Gastrocnemius medialis (tissue), 4 donors: ENCODE results near the gene MCCD1. TPM values are rescaled to one million over a fixed set of nuclear protein-coding genes. Genes with fewer than 3 reads are reported as not detected.
A peak's percentile ranks its signal among the peaks of the same experiment; 100 is the strongest.

ENCODE experiments used
- ATAC-seq, 2 donors: fragments of 150-250 bp; one replicate each; pipeline ENCODE4 v1.9.1; 2016
- DNase-seq, 2 donors: peaks; one replicate each; pipeline ENCODE4 v3.0.0-alpha.2; 2019
- H3K27ac ChIP-seq, 4 donors: fragments of 200-600 bp; sonication (generic); 1 replicate in 1 of 4; 2 replicates in 3 of 4; pipeline ENCODE4 v1.5.1; 2016 to 2018; ENCODE audit warnings: mild to moderate bottlenecking in 2 of 4, moderate library complexity in 1 of 4
- H3K27me3 ChIP-seq, 3 donors: fragments of 200-600 bp; sonication (generic) in 2 of 3; 1 replicate in 1 of 3; 2 replicates in 2 of 3; pipeline versions ENCODE4 v1.5.1 to v1.6.0; 2016 to 2019; ENCODE audit warnings: mild to moderate bottlenecking in 1 of 3, moderate library complexity in 1 of 3
- H3K36me3 ChIP-seq, 2 donors: fragments of 200-600 bp; sonication (generic) in 1 of 2; one replicate each; pipeline ENCODE4 v1.5.1; 2017 to 2018
- H3K4me1 ChIP-seq, 2 donors: fragments of 200-600 bp; sonication (generic) in 1 of 2; one replicate each; pipeline ENCODE4 v1.5.1; 2016 to 2017; ENCODE audit warnings: mild to moderate bottlenecking in 2 of 2
- H3K4me3 ChIP-seq, 4 donors: fragments of 200-600 bp; sonication (generic) in 3 of 4; 1 replicate in 1 of 4; 2 replicates in 3 of 4; pipeline ENCODE4 v1.5.1; 2016 to 2019; ENCODE audit warnings: mild to moderate bottlenecking in 2 of 4
- H3K9me3 ChIP-seq, 3 donors: fragments of 200-600 bp; sonication (generic) in 2 of 3; 1 replicate in 1 of 3; 2 replicates in 2 of 3; pipeline ENCODE4 v1.5.1; 2016 to 2019
- POLR2A ChIP-seq, 2 donors: fragments of 450-650 bp; IDR thresholded peaks; one replicate each; pipeline ENCODE4 v1.6.1; 2017; ENCODE audit warnings: antibody characterized with exemption in 2 of 2, mild to moderate bottlenecking in 2 of 2, moderate library complexity in 2 of 2
- in situ Hi-C, 4 donors: fragments of 200-750 bp; cut with MboI; loops; one replicate each; pipeline versions ENCODE4 v1.15.0 to v1.8.0; 2017; ENCODE audit warnings: low sequenced_read_pairs in 4 of 4
- intact Hi-C: fragments of 100-400 bp; cut with DNase I; formaldehyde crosslinking; loops from one replicate; pipeline ENCODE4 v1.15.1; 2023; ENCODE audit warnings: low total_unique reads
- total RNA-seq, 4 donors: library from RNA; depleted of rRNA; stranded (reverse); fragments of >200 nt; gene quantifications; one replicate each; pipeline versions ENCODE4 v1.1.0 to v1.2.3, GENCODE V29; 2016
- TF ChIP-seq, protein P1 (sequence below), 5 experiments: fragments of 450-650 bp in 3 of 5; fragments of 200-600 bp in 2 of 5; sonication (generic) in 2 of 5; IDR thresholded peaks in 4 of 5; conservative IDR thresholded peaks in 1 of 5; 1 replicate in 4 of 5; 2 replicates in 1 of 5; pipeline ENCODE4 v1.5.1; 2016 to 2019; ENCODE audit warnings: antibody characterized with exemption in 5 of 5, mild to moderate bottlenecking in 3 of 5, moderate library complexity in 3 of 5

The MCCD1 gene
- total RNA-seq, 4 donors from 2014 or later, result not detected

DNA sequence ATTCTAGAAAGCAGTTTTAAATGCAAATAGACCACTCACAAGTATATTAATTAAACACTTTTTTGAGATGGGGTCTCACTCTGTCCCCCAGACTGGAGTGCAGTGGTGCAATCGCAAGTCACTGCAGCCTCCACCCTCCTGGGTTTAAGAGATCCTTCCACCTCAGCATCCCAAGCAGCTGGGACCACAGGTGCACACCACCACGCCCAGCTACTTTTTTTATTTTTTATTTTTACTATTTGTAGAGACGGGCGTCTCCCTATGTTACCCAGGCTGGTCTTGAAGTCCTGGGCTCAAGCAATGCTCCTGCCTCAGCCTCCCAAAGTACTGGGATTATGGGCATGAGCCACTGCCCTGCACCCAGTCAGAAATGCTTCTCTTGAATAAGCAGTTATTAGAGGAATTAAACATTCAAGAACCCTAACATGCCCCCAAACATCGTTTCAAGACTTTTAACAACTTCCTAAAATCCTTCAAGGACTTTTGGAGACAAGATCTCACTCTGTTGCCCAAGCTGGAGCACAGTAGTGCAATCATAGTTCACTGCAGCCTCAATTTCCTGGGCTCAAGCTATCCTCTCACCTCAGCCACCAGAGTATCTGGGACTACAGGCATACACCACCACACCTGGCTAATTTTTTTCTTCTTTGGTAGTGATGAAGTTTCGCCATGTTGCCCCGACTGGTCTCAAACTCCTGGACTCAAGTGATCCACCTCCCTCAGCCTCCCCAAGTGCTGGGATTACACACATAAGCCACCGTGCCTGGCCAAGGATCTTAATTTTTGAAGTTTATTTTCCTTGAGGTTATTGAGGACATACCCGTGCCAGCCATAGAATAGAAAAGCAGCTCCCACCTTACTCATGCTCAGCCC lies 3.2 kb downstream of the MCCD1 start:
- in situ Hi-C loops, result loop anchor here in 1 of 4 donors (25.0 kb wide), 1 partner anchor 655 kb away; the partner anchor contains the start of genes AGER, AGPAT1, GPSM3 and PBX2
- Histone ChIP-seq H3K27me3 (no peaks in the 10 kb centered on the region), H3K4me1 (no peaks in the 10 kb centered on the region), H3K9me3 (no peaks in the 10 kb centered on the region), H3K36me3 (peaks cover 4 to 75% of the 10 kb centered on the region in 2 donors), H3K27ac (no peak overlapping the region), H3K4me3 (no peak overlapping the region)
- TF ChIP-seq POLR2A (IDR thresholded peaks at IDR 0.05), result no peak
- TF ChIP-seq, protein P1, sequence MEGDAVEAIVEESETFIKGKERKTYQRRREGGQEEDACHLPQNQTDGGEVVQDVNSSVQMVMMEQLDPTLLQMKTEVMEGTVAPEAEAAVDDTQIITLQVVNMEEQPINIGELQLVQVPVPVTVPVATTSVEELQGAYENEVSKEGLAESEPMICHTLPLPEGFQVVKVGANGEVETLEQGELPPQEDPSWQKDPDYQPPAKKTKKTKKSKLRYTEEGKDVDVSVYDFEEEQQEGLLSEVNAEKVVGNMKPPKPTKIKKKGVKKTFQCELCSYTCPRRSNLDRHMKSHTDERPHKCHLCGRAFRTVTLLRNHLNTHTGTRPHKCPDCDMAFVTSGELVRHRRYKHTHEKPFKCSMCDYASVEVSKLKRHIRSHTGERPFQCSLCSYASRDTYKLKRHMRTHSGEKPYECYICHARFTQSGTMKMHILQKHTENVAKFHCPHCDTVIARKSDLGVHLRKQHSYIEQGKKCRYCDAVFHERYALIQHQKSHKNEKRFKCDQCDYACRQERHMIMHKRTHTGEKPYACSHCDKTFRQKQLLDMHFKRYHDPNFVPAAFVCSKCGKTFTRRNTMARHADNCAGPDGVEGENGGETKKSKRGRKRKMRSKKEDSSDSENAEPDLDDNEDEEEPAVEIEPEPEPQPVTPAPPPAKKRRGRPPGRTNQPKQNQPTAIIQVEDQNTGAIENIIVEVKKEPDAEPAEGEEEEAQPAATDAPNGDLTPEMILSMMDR (IDR thresholded peaks at IDR 0.05 in 4 of 5, conservative IDR thresholded peaks at IDR 0.05 in 1 of 5), result no peak
- intact Hi-C loops, result no loop called here
- ATAC-seq (no peak), DNase-seq (no peak)

DNA sequence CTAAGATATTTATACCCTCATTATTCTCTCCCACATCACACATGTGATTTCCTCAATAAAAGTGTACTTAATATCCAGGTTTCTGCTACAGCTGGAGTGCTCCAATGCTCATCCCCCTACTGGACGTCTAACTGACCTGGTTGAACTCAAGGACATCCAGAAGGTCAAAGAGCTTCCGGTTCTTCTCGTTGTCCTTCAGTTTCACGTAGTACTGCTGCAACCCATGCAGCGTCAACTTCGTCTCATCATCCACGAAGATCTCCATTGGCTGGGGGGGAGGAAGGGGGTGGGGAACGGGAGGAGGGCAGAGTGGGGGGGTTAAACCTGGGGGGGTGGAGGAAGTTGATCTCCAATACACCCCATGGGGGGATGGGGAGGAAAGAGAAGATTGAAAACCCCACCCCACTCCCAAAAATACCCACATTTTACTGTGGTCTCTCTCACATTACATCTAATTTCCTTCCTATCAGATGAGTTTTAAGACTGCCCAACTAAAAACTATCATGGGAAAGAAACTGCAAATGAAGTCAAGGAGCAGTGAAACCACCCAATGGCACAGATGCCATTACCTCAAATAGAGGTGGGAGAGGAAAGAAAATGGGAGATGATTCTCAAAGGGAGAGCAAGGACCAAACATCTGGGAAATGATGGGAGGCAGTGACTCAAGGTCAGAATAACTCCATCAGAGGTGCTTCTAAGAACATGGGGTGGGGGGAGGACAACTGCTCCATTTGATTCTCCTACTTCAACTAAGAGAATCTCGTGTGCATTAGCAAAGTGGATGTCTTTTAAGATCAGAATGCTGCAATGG lies 4.1 kb downstream of the MCCD1 start:
- Histone ChIP-seq H3K27me3 (no peaks in the 10 kb centered on the region), H3K4me1 (no peaks in the 10 kb centered on the region), H3K4me3 (no peak overlapping the region), H3K9me3 (no peaks in the 10 kb centered on the region), H3K27ac (peak overlapping the region in 1 of 4 donors; percentile 27), H3K36me3 (peaks cover 4 to 83% of the 10 kb centered on the region in 2 donors)
- DNase-seq (no peak), ATAC-seq (no peak)
- in situ Hi-C loops (loop anchor here in 1 of 4 donors (25.0 kb wide), 1 partner anchor 654 kb away; the partner anchor contains the start of genes AGER, AGPAT1, GPSM3 and PBX2), intact Hi-C loops (no loop called here)
- TF ChIP-seq POLR2A (IDR thresholded peaks at IDR 0.05), result no peak
- TF ChIP-seq, protein P1 (IDR thresholded peaks at IDR 0.05 in 4 of 5, conservative IDR thresholded peaks at IDR 0.05 in 1 of 5), result no peak

DNA sequence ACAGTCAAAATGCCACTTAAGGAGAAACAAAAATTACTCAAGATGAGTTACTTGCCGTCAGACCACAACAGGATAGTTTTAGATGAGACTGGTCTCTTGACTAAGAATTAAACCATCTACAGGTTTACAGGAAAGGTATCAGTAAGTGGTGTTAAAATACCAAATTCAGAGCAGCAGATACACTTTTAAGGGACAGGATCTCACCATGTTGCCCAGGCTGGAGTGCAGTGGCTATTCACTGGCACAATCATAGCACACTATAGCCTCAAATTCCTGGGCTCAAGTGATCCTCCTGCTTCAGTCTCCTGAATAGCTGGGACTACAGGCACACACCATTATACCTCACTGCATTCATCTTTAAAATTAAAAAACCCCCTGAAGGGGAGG lies 4.7 kb downstream of the MCCD1 start:
- peaks cover 0 to 2% of the 10 kb centered on the region in 2 donors for H3K4me1 ChIP-seq
- no peaks in the 10 kb centered on the region for H3K9me3 ChIP-seq
- DNase-seq (no peak), ATAC-seq (no peak)
- TF ChIP-seq, protein P1 (IDR thresholded peaks at IDR 0.05 in 4 of 5, conservative IDR thresholded peaks at IDR 0.05 in 1 of 5), result no peak
- no peak for TF ChIP-seq POLR2A (IDR thresholded peaks at IDR 0.05)
- peaks cover 4 to 89% of the 10 kb centered on the region in 2 donors for H3K36me3 ChIP-seq
- no peak overlapping the region for H3K4me3 ChIP-seq
- intact Hi-C loops (no loop called here), in situ Hi-C loops (loop anchor here in 1 of 4 donors (25.0 kb wide), 1 partner anchor 654 kb away; the partner anchor contains the start of genes AGER, AGPAT1, GPSM3 and PBX2)
- H3K27ac ChIP-seq, result peak overlapping the region in 1 of 4 donors; percentile 27
- no peaks in the 10 kb centered on the region for H3K27me3 ChIP-seq

DNA sequence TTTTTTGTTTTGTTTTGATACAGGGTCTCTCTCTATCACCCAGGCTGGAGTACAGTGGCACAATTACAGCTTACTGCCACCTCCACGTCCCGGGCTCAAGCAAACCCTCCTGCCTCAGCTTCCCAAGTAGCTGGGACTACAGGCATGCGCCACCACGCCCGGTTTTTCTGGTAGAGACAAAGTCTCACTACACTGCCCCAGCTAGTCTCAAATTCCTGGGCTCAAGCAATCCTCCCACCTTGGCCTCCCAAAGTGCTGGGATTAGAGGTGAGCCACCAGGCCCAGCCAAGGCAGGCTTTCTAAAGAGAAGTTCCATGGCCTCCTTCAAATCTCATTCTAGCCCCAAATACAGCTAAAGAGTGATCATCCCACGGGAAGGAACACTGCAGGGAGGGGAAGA lies 5.2 kb downstream of the MCCD1 start:
- Histone ChIP-seq H3K4me3 (no peak overlapping the region), H3K9me3 (no peaks in the 10 kb centered on the region), H3K4me1 (peaks cover 5 to 7% of the 10 kb centered on the region in 2 donors), H3K27me3 (no peaks in the 10 kb centered on the region), H3K36me3 (peaks cover 4 to 95% of the 10 kb centered on the region in 2 donors), H3K27ac (no peak overlapping the region)
- TF ChIP-seq, protein P1 (IDR thresholded peaks at IDR 0.05 in 4 of 5, conservative IDR thresholded peaks at IDR 0.05 in 1 of 5), result no peak
- TF ChIP-seq POLR2A (IDR thresholded peaks at IDR 0.05), result no peak
- intact Hi-C loops (no loop called here), in situ Hi-C loops (loop anchor here in 1 of 4 donors (25.0 kb wide), 1 partner anchor 653 kb away; the partner anchor contains the start of genes AGER, AGPAT1, GPSM3 and PBX2)
- DNase-seq (no peak), ATAC-seq (no peak)
